Measurements from ENCODE around the gene SLC7A14.

The SLC7A14 gene

GRCh38 chr3:170532573-170532972, 53.3 kb downstream of the SLC7A14 start:
- no peak for DNase-seq

- peak in 1 of 14 donors; percentile 19 for DNase-seq
Measured at GRCh38 chr3:170531657-170532335, 54.1 kb downstream of the SLC7A14 start.

- no peak for DNase-seq
Measured at GRCh38 chr3:170531054-170531453, 54.8 kb downstream of the SLC7A14 start.

GRCh38 chr3:170529912-170530311, 56.0 kb downstream of the SLC7A14 start:
- no peak for DNase-seq

GRCh38 chr3:170529346-170529745, 56.5 kb downstream of the SLC7A14 start:
- peak in 1 of 14 donors; percentile 63 for DNase-seq

GRCh38 chr3:170528726-170529125, 57.1 kb downstream of the SLC7A14 start:
- peak in 1 of 14 donors; percentile 68 for DNase-seq

- DNase-seq: peak in 1 of 14 donors; percentile 31
Measured at GRCh38 chr3:170524073-170524472, 61.8 kb downstream of the SLC7A14 start.

- DNase-seq: no peak
Measured at GRCh38 chr3:170523248-170523647, 62.6 kb downstream of the SLC7A14 start.

- DNase-seq: no peak
Measured at GRCh38 chr3:170522201-170522600, 63.7 kb downstream of the SLC7A14 start.

GRCh38 chr3:170520996-170521395, 64.9 kb downstream of the SLC7A14 start:
- no peak for DNase-seq

GRCh38 chr3:170517242-170517945, 68.5 kb downstream of the SLC7A14 start:
- no peak for DNase-seq

- no peak for DNase-seq
Measured at GRCh38 chr3:170513642-170514041, 72.2 kb downstream of the SLC7A14 start.

- DNase-seq: no peak
Measured at GRCh38 chr3:170511371-170511770, 74.5 kb downstream of the SLC7A14 start.

- no peak for DNase-seq
Measured at GRCh38 chr3:170508839-170509238, 77.0 kb downstream of the SLC7A14 start.

GRCh38 chr3:170508291-170508690, 77.6 kb downstream of the SLC7A14 start:
- DNase-seq: no peak

- no peak for DNase-seq
Measured at GRCh38 chr3:170507063-170507462, 78.8 kb downstream of the SLC7A14 start.

GRCh38 chr3:170506556-170506955, 79.3 kb downstream of the SLC7A14 start:
- no peak for DNase-seq

- DNase-seq: no peak
Measured at GRCh38 chr3:170502297-170502696, 83.6 kb downstream of the SLC7A14 start.

GRCh38 chr3:170500995-170501394, 84.9 kb downstream of the SLC7A14 start:
- no peak for DNase-seq

GRCh38 chr3:170500462-170500861, 85.4 kb downstream of the SLC7A14 start:
- no peak for DNase-seq

GRCh38 chr3:170499562-170500156, 86.2 kb downstream of the SLC7A14 start:
- peak in 3 of 14 donors; percentile 21 to 36 (median 31) for DNase-seq

GRCh38 chr3:170497207-170498095, 88.4 kb downstream of the SLC7A14 start:
- no peak for DNase-seq

GRCh38 chr3:170496868-170497140, 89.1 kb downstream of the SLC7A14 start:
- DNase-seq: no peak

Measured in C1 segment of cervical spinal cord (tissue), 14 donors.